ENCODE results near the gene F12. TPM values are rescaled to one million over a fixed set of nuclear protein-coding genes. Genes with fewer than 3 reads are reported as not detected.

F12 gene
- total and polyA plus RNA-seq, 2 of the 8 experiments (the other 6 are each of a cell fraction or from before 2014, with no cell fraction given) = 6.5 to 7.8 TPM

DNA sequence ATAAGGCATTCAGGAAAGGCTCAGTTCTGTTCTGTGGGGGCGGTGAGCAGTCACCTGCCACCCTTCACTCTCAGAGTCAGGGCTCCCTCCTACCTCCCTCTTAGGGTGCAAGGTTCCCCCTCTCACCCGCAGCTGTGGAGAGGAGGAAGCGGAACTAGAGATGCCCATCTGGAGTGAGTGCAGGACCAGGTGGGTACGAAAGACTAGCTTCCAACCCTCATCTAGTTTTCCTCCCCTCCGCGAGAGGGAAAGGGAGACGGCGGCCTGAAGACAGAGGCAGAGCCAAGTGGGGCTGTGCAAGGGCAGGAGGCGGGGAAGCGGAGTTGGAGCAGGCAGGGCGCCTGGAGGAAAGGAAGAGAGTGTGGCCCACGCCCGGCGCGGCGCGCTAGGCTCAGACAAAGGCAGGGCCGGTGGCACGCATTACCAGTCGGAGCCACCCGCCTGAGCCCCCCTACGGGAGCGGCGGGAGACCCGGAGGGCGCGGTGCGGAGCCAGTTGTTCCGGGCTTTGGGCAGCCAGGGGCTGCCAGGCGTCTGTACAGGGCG lies 44.6 kb upstream of the F12 start:
- Histone ChIP-seq H3K27ac (ENCODE audit: low read depth, low read length) (no peak overlapping the region), H3K56ac (replicated peaks; ENCODE audit: insufficient read length, low read depth, low read length) (no peak overlapping the region), H3K9me3 (ENCODE audit: insufficient read depth in 2 of 2, low read depth in 1 of 2, low read length in 1 of 2) (no peaks in the 10 kb centered on the region), H3K4me1 (replicated peaks in 1 of 4; ENCODE audit: control insufficient read depth in 3 of 4, insufficient read depth in 4 of 4, low read length in 3 of 4) (peaks cover 0 to 22% (median 12%) of the 10 kb centered on the region in 4 experiments; a peak in 6 of 7 replicates), H4K20me1 (replicated peaks in 1 of 2; ENCODE audit: control insufficient read depth in 1 of 2, insufficient read depth in 2 of 2, low read length in 2 of 2) (peaks cover 17 to 19% of the 10 kb centered on the region in 2 experiments), H2BK12ac (ENCODE audit: low read depth, low read length) (peak overlapping the region; percentile 88; the same call in 1 of the 2 replicates), H3K36me3 (ENCODE audit: control insufficient read depth in 2 of 4, insufficient read depth in 4 of 4, low read length in 3 of 4) (peaks cover 9 to 20% (median 18%) of the 10 kb centered on the region in 4 experiments; a peak in 7 of 8 replicates), H3K79me2 (ENCODE audit: control insufficient read depth in 1 of 2, insufficient read depth in 2 of 2, low read length in 2 of 2) (no peaks in the 10 kb centered on the region), H2BK20ac (ENCODE audit: low read length) (peak overlapping the region; percentile 18; the same call in 1 of the 2 replicates), H2AFZ (ENCODE audit: low read length) (no peak overlapping the region), H3K14ac (ENCODE audit: insufficient read length) (no peak overlapping the region), H3K9ac (replicated peaks in 1 of 4; ENCODE audit: extremely low read depth in 1 of 4, low read depth in 3 of 4, low read length in 3 of 4) (peak overlapping the region in 3 of 4 experiments; percentile 72 to 90 (median 87); a peak in 5 of 7 replicates), H3K4me2 (ENCODE audit: insufficient read depth in 1 of 2, low read depth in 2 of 2, low read length in 2 of 2) (peak overlapping the region; percentile 81 to 93), H3K23me2 (ENCODE audit: low read depth, low read length) (peaks cover 15% of the 10 kb centered on the region; the same call in 1 of the 2 replicates), H2BK120ac (replicated peaks; ENCODE audit: low read depth, low read length) (no peak overlapping the region), H2BK5ac (ENCODE audit: low read depth, low read length) (peak overlapping the region; percentile 66; the same call in 1 of the 2 replicates), H3K23ac (ENCODE audit: insufficient read length) (no peak overlapping the region), H3K27me3 (replicated peaks in 1 of 4; ENCODE audit: control insufficient read depth in 3 of 4, extremely low read depth in 1 of 4, insufficient read depth in 3 of 4, low read length in 3 of 4) (peaks cover 0 to 10% (median 8%) of the 10 kb centered on the region in 4 experiments; a peak in 3 of 7 replicates), H3K4me3 (ENCODE audit: extremely low read depth in 1 of 4, insufficient read depth in 2 of 4, low read depth in 3 of 4, low read length in 4 of 4) (peak overlapping the region; percentile 24 to 86 (median 81)), H4K91ac (replicated peaks; ENCODE audit: insufficient read length, low read length) (peak overlapping the region; percentile 92), H3K79me1 (ENCODE audit: low read depth, low read length) (no peaks in the 10 kb centered on the region; the same call in 1 of the 2 replicates), H4K8ac (ENCODE audit: extremely low read depth, insufficient read depth, low read length) (peak overlapping the region; percentile 39; the same call in 1 of the 2 replicates), H2BK15ac (ENCODE audit: low read length) (peak overlapping the region; percentile 61), H3K18ac (ENCODE audit: extremely low read depth, low read length) (peak overlapping the region; percentile 91), H4K5ac (ENCODE audit: insufficient read length, low read depth, low read length) (peak overlapping the region; percentile 45), H3K4ac (replicated peaks; ENCODE audit: insufficient read length, low read depth, low read length) (no peak overlapping the region), H2AK5ac (ENCODE audit: low read depth, low read length) (peak overlapping the region; percentile 66; the same call in 1 of the 2 replicates)
- FAIRE-seq = no peak
- 14% methylated on average over 31 of the region's 31 CpGs; no CpG with 5 or more reads in 1 of the 2 experiments for WGBS, 2 experiments (ENCODE audit: extremely low coverage in 1 of 2, insufficient coverage in 1 of 2, insufficient read length in 1 of 2, insufficient replicate concordance in 2 of 2, low coverage in 1 of 2, low lambda C conversion rate in 2 of 2, missing lambda C conversion rate in 1 of 2)
- peak in 1 of 2 experiments; percentile 76 for DNase-seq (ENCODE audit: low read depth in 1 of 2, low spot score in 2 of 2)
- TF ChIP-seq JUN (IDR thresholded peaks at IDR 0.05; ENCODE audit: low read depth, low read length) (no peak), BACH1 (IDR thresholded peaks at IDR 0.05; ENCODE audit: low read length) (0 out of 2 replicates have a peak, but pooled peaks have one; percentile 3)
- POLR2A ChIA-PET (ENCODE audit: partially characterized antibody) = interaction anchor here (0.7 to 67.5 kb wide), 23 partner anchors 15 to 667 kb away, joined by 3 to 3349 read pairs (median 9); partner anchors contain the start of genes DBN1, DOK3, F12 and GRK6
- CTCF ChIA-PET (ENCODE audit: partially characterized antibody) = interaction anchor here (0.9 to 23.6 kb wide), 16 partner anchors 13 to 145 kb away, joined by 3 to 430 read pairs (median 16); partner anchors contain the start of genes F12, PFN3, PRR7 and SLC34A1
